H9 (cell line): ENCODE data around the gene PTPRC. TPM values are rescaled to one million over a fixed set of nuclear protein-coding genes. Genes with fewer than 3 reads are reported as not detected.
A peak's percentile ranks its signal among the peaks of the same experiment; 100 is the strongest.

Experiments used
- DNase-seq: peaks from one replicate; pipeline ENCODE4 v3.0.0-alpha.2; 2017
- H2AFZ ChIP-seq: one replicate; pipeline ENCODE4 v1.6.1; 2013; ENCODE audit warnings: mild to moderate bottlenecking, low read length, control low read depth, moderate library complexity
- H2AK5ac ChIP-seq: 2 replicates; pipeline ENCODE4 v1.6.1; 2013; ENCODE audit warnings: low read length, control low read depth, mixed read lengths; ENCODE audit not compliant: insufficient read length
- H2BK120ac ChIP-seq: one replicate; pipeline ENCODE4 v1.6.1; 2013; ENCODE audit warnings: low read depth, mild to moderate bottlenecking, low read length, control low read depth, inconsistent platforms; ENCODE audit not compliant: poor library complexity, severe bottlenecking
- H2BK12ac ChIP-seq: 2 replicates; pipeline ENCODE4 v1.6.1; 2013; ENCODE audit warnings: low read length, control low read depth, mixed read lengths, low read depth; ENCODE audit not compliant: insufficient read length
- H2BK15ac ChIP-seq: 2 replicates; pipeline ENCODE4 v1.6.1; 2013; ENCODE audit warnings: low read depth, low read length, control low read depth
- H2BK20ac ChIP-seq: one replicate; pipeline ENCODE4 v1.6.1; 2013; ENCODE audit warnings: low read depth, mild to moderate bottlenecking, low read length, control low read depth, inconsistent platforms; ENCODE audit not compliant: poor library complexity, severe bottlenecking
- H2BK5ac ChIP-seq: 2 replicates; pipeline ENCODE4 v1.6.1; 2013; ENCODE audit warnings: low read length, control low read depth, mixed read lengths; ENCODE audit not compliant: insufficient read length
- H3K14ac ChIP-seq: 2 replicates; pipeline ENCODE4 v1.6.1; 2013; ENCODE audit warnings: low read length, control low read depth; ENCODE audit not compliant: insufficient read depth
- H3K18ac ChIP-seq: 2 replicates; pipeline ENCODE4 v1.6.1; 2013; ENCODE audit warnings: low read depth, mild to moderate bottlenecking, mixed read lengths, low read length, control low read depth; ENCODE audit not compliant: insufficient read length
- H3K23ac ChIP-seq: 2 replicates; pipeline ENCODE4 v1.6.1; 2013; ENCODE audit warnings: low read length, control low read depth, mixed read lengths, low read depth; ENCODE audit not compliant: insufficient read length
- H3K23me2 ChIP-seq: 2 replicates; pipeline ENCODE4 v1.6.1; 2013; ENCODE audit warnings: low read depth, mild to moderate bottlenecking, mixed read lengths, low read length, control low read depth; ENCODE audit not compliant: insufficient read length, poor library complexity, severe bottlenecking
- H3K27ac ChIP-seq: 2 replicates; pipeline ENCODE4 v1.5.1; 2013; ENCODE audit warnings: low read length, control low read depth, mixed read lengths, low read depth; ENCODE audit not compliant: insufficient read length
- H3K27me3 ChIP-seq: 2 replicates; pipeline ENCODE4 v1.6.1; 2013; ENCODE audit warnings: low read length, control low read depth, inconsistent platforms; ENCODE audit not compliant: insufficient read depth
- H3K4ac ChIP-seq: 2 replicates; pipeline ENCODE4 v1.6.1; 2013; ENCODE audit warnings: low read depth, mild to moderate bottlenecking, control low read depth, inconsistent platforms, low read length, moderate library complexity
- H3K4me1 ChIP-seq: 2 replicates; pipeline ENCODE4 v1.6.1; 2013; ENCODE audit warnings: low read length, control low read depth, inconsistent platforms; ENCODE audit not compliant: insufficient read depth
- H3K4me2 ChIP-seq: 2 replicates; pipeline ENCODE4 v1.6.1; 2013; ENCODE audit warnings: low read length, control low read depth, mixed read lengths; ENCODE audit not compliant: insufficient read length, insufficient read depth
- H3K56ac ChIP-seq: 2 replicates; pipeline ENCODE4 v1.6.1; 2013; ENCODE audit warnings: low read depth, mild to moderate bottlenecking, mixed read lengths, low read length, control low read depth; ENCODE audit not compliant: insufficient read length
- H3K79me1 ChIP-seq: 2 replicates; pipeline ENCODE4 v1.6.1; 2013; ENCODE audit warnings: low read depth, mild to moderate bottlenecking, moderate library complexity, low read length, control low read depth, inconsistent platforms; ENCODE audit not compliant: insufficient read depth, poor library complexity, severe bottlenecking
- H3K79me2 ChIP-seq: 2 replicates; pipeline ENCODE4 v1.6.1; 2013; ENCODE audit warnings: low read length, control low read depth, inconsistent platforms; ENCODE audit not compliant: insufficient read depth
- H3K9ac ChIP-seq: 2 replicates; pipeline ENCODE4 v1.6.1; 2013; ENCODE audit warnings: low read length, control low read depth, mixed read lengths; ENCODE audit not compliant: insufficient read length; ENCODE audit errors: extremely low read depth
- H3K9me3 ChIP-seq: one replicate; pipeline ENCODE4 v1.6.1; 2013; ENCODE audit warnings: low read depth, low read length, inconsistent platforms; ENCODE audit not compliant: control insufficient read depth
- H3T11ph ChIP-seq: one replicate; pipeline ENCODE4 v1.6.1; 2013; ENCODE audit warnings: mild to moderate bottlenecking, low read length, control low read depth, inconsistent platforms
- H4K20me1 ChIP-seq: one replicate; pipeline ENCODE4 v1.6.1; 2013; ENCODE audit not compliant: control insufficient read depth, insufficient read length, insufficient read depth
- H4K5ac ChIP-seq: 2 replicates; pipeline ENCODE4 v1.6.1; 2013; ENCODE audit warnings: low read depth, mild to moderate bottlenecking, mixed read lengths, low read length, control low read depth; ENCODE audit not compliant: insufficient read length
- H4K8ac ChIP-seq: replicated peaks from 2 replicates; pipeline ENCODE4 v1.6.1; 2013; ENCODE audit warnings: low read length, control low read depth, mixed read lengths, low read depth; ENCODE audit not compliant: insufficient read length
- H4K91ac ChIP-seq: 2 replicates; pipeline ENCODE4 v1.6.1; 2013; ENCODE audit warnings: low read depth, mild to moderate bottlenecking, moderate library complexity, mixed read lengths, low read length, control low read depth; ENCODE audit not compliant: insufficient read length
- H3K27ac Mint-ChIP-seq, 3 experiments: 2 replicates in 2 of 3; 3 replicates in 1 of 3; pipeline ENCODE4 v1.8.0; 2020 to 2021; ENCODE audit warnings: mixed read lengths in 3 of 3, mild to moderate bottlenecking in 1 of 3, moderate library complexity in 1 of 3
- H3K27me3 Mint-ChIP-seq: 2 replicates; pipeline ENCODE4 v1.8.0; 2021; ENCODE audit warnings: low read depth, mild to moderate bottlenecking, moderate library complexity, mixed read lengths
- H3K36me3 Mint-ChIP-seq, 3 experiments: 2 replicates in 2 of 3; 3 replicates in 1 of 3; pipeline ENCODE4 v1.8.0; 2020 to 2021; ENCODE audit warnings: low read depth in 3 of 3, mixed read lengths in 3 of 3; ENCODE audit not compliant: insufficient read depth in 1 of 3
- H3K4me1 Mint-ChIP-seq, 2 experiments: 2 replicates each; pipeline ENCODE4 v1.8.0; 2020; ENCODE audit warnings: mixed read lengths in 2 of 2
- H3K4me3 Mint-ChIP-seq, 2 experiments: 2 replicates in 1 of 2; 3 replicates in 1 of 2; pipeline ENCODE4 v1.8.0; 2020 to 2021; ENCODE audit warnings: mild to moderate bottlenecking in 2 of 2, mixed read lengths in 2 of 2, moderate library complexity in 1 of 2
- H3K9me3 Mint-ChIP-seq, 2 experiments: 2 replicates in 1 of 2; 3 replicates in 1 of 2; pipeline ENCODE4 v1.8.0; 2020; ENCODE audit warnings: mild to moderate bottlenecking in 2 of 2, mixed read lengths in 2 of 2, moderate library complexity in 1 of 2
- CTCF ChIP-seq: fragments of 200-600 bp; sonication (generic); conservative IDR thresholded peaks from 3 replicates; pipeline ENCODE4 v1.8.0; 2021; ENCODE audit warnings: antibody characterized with exemption, mild to moderate bottlenecking
- WGBS: extraction: QIAGEN DNeasy Blood & Tissue Kit; methylation state at CpG from one replicate; pipeline ENCODE4 v1.1.7; 2013; ENCODE audit warnings: missing lambda C conversion rate, low lambda C conversion rate, mixed read lengths; ENCODE audit not compliant: insufficient read length; ENCODE audit errors: extremely low coverage; 5-methylcytosine and 5-hydroxymethylcytosine counted together
- total RNA-seq: library from RNA; stranded (reverse); gene quantifications from 2 replicates; pipeline ENCODE4 v1.2.1, GENCODE V29; 2021

Gene PTPRC
- total RNA-seq, 1 experiment from 2014 or later = not detected

GRCh38 chr1:198641966-198642668 is 3.3 kb downstream of the PTPRC start:
- peaks cover 0 to 4% of the 10 kb centered on the region in 2 experiments; a peak in 3 of 4 replicates for H3K4me1 Mint-ChIP-seq
- H3K9ac ChIP-seq = no peak overlapping the region
- no peaks in the 10 kb centered on the region for H3K9me3 ChIP-seq

More at GRCh38 chr1:198641966-198642668, 3.3 kb downstream of the PTPRC start:
- Histone ChIP-seq H4K20me1 (no peaks in the 10 kb centered on the region), H3K14ac (no peak overlapping the region), H2AK5ac (no peak overlapping the region), H3K4me1 (no peaks in the 10 kb centered on the region; the same call in 1 of the 2 replicates), H3K4ac (no peak overlapping the region), H2BK120ac (no peak overlapping the region), H2BK20ac (no peak overlapping the region), H3K79me2 (no peaks in the 10 kb centered on the region), H3K56ac (no peak overlapping the region), H4K8ac (no peak overlapping the region), H3K4me2 (no peak overlapping the region), H3K18ac (no peak overlapping the region), H3K79me1 (no peaks in the 10 kb centered on the region), H4K5ac (no peak overlapping the region), H3K23me2 (no peaks in the 10 kb centered on the region), H3K27ac (no peak overlapping the region), H2BK12ac (no peak overlapping the region), H4K91ac (no peak overlapping the region), H3K27me3 (no peaks in the 10 kb centered on the region), H3T11ph (no peak overlapping the region), H2BK5ac (no peak overlapping the region), H2AFZ (no peak overlapping the region), H3K23ac (no peak overlapping the region), H2BK15ac (no peak overlapping the region)
- Mint-ChIP-seq H3K9me3 (peaks cover 0 to 2% of the 10 kb centered on the region in 2 experiments; a peak in 1 of 5 replicates), H3K36me3 (no peaks in the 10 kb centered on the region), H3K4me3 (no peak overlapping the region), H3K27ac (0 out of 7 replicates have a peak overlapping the region, but pooled peaks of 1 of the 3 experiments have one; percentile 16), H3K27me3 (no peaks in the 10 kb centered on the region)
- DNase-seq = no peak
- WGBS = no CpG with 5 or more reads among the region's 5 CpGs
- no peak for TF ChIP-seq CTCF
